ENCODE results near the gene GALNT2. TPM values are rescaled to one million over a fixed set of nuclear protein-coding genes. Genes with fewer than 3 reads are reported as not detected.

Gene GALNT2
- total and polyA plus RNA-seq, 9 of the 15 experiments (the other 6 are each of a cell fraction or from before 2014, with no cell fraction given), result 1.6 to 106 (median 51.9) TPM

DNA sequence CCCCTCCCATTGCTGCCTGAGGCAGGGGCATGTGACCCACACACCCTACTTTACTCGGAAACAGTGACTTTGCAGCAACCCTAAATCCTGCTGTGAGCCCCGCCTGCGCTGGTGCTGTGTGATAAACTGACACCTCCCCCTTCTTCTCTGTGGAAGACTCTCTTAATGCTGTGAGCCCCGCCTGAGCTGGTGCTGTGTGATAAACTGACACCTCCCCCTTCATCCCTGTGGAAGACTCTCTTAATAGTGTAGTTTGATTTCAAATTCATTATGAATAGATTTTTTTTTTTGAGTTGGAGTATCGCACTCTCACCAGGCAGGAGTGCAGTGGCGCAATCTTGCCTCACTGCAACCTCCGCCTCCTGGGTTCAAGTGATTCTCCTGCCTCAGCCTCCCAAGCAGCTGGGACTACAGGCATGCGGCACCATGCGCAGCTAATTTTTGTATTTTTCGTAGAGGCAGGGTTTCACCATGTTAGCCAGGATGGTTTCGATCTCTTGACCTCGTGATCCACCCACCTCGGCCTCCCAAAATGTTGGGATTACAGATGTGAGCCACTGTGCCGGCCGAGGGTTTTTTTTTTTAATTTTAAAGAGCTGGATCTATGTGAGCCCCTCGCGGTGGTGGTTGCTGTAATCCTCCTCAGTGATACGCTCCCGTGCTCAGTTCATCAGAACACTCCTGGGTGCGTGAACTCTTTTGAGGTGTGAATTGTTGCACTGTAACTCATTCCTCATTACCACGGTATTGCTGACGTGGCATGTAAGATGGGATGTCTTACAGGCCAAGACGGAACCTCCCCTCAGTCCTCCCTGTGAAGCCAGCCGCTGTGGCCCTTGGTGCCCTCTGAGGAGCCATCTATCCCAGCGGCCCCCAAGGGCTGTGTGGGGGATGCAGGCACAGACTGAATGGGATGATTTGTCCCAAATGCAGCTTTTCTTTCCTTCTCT is 60.3 kb downstream of the GALNT2 start (continued):
- peak; percentile 46; the same call in 1 of the 2 replicates for TF ChIP-seq ZBTB40 (IDR thresholded peaks at IDR 0.05)
- TF ChIP-seq ZBTB40 (CRISPR knock-in tag; IDR thresholded peaks at IDR 0.05), result no peak
- TF ChIP-seq ZBTB7A (IDR thresholded peaks at IDR 0.05; ENCODE audit: borderline replicate concordance, control insufficient read depth, low read depth, low read length), result peak; percentile 78
- TF ChIP-seq MTA1 (IDR thresholded peaks at IDR 0.05; ENCODE audit: borderline replicate concordance), result peak; percentile 63
- peak; percentile 50 for TF ChIP-seq SMAD4 (CRISPR knock-in tag; conservative IDR thresholded peaks at IDR 0.05)
- TF ChIP-seq, protein P1, sequence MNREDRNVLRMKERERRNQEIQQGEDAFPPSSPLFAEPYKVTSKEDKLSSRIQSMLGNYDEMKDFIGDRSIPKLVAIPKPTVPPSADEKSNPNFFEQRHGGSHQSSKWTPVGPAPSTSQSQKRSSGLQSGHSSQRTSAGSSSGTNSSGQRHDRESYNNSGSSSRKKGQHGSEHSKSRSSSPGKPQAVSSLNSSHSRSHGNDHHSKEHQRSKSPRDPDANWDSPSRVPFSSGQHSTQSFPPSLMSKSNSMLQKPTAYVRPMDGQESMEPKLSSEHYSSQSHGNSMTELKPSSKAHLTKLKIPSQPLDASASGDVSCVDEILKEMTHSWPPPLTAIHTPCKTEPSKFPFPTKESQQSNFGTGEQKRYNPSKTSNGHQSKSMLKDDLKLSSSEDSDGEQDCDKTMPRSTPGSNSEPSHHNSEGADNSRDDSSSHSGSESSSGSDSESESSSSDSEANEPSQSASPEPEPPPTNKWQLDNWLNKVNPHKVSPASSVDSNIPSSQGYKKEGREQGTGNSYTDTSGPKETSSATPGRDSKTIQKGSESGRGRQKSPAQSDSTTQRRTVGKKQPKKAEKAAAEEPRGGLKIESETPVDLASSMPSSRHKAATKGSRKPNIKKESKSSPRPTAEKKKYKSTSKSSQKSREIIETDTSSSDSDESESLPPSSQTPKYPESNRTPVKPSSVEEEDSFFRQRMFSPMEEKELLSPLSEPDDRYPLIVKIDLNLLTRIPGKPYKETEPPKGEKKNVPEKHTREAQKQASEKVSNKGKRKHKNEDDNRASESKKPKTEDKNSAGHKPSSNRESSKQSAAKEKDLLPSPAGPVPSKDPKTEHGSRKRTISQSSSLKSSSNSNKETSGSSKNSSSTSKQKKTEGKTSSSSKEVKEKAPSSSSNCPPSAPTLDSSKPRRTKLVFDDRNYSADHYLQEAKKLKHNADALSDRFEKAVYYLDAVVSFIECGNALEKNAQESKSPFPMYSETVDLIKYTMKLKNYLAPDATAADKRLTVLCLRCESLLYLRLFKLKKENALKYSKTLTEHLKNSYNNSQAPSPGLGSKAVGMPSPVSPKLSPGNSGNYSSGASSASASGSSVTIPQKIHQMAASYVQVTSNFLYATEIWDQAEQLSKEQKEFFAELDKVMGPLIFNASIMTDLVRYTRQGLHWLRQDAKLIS (CRISPR knock-in tag; IDR thresholded peaks at IDR 0.05), result 0 out of 2 replicates have a peak, but pooled peaks have one; percentile 27
- peak; percentile 90 for TF ChIP-seq TOE1 (IDR thresholded peaks at IDR 0.05; ENCODE audit: borderline replicate concordance)
- no peak for TF ChIP-seq TOE1 (CRISPR knock-in tag; IDR thresholded peaks at IDR 0.05; ENCODE audit: borderline replicate concordance, low read depth)
- peak; percentile 98 for TF ChIP-seq KLF1 (tag; IDR thresholded peaks at IDR 0.05)
- TF ChIP-seq RFX5 (IDR thresholded peaks at IDR 0.05; ENCODE audit: low read depth, low read length), result 0 out of 2 replicates have a peak, but pooled peaks have one; percentile 17
- peak; percentile 64; the same call in 1 of the 2 replicates for TF ChIP-seq GATA2 (CRISPR knock-in tag; IDR thresholded peaks at IDR 0.05)
- 0 out of 2 replicates have a peak, but pooled peaks have one; percentile 2 for TF ChIP-seq ZBTB26 (CRISPR knock-in tag; IDR thresholded peaks at IDR 0.05)

All from K562 (cell line).